ENCODE measurements around the gene RPP14.
"Not testable (repeated sequence)": the region's sequence is repeated elsewhere in the genome, so short reads cannot be mapped to it uniquely, and the experiment has no call there.

The RPP14 gene

GRCh38 chr3:58305882-58306711 lies at the start of gene RPP14, which contains the start of gene HTD2:
TSS of gene RPP14 (plus strand) at chr3:58306245. CDS start at chr3:58310330, 4,085 bp downstream.
TSS of gene HTD2 (plus strand) at chr3:58306520. CDS start at chr3:58317614, 11,094 bp downstream.
- peak within 1 kb of the TSS; percentile 83 for H3K4me3 ChIP-seq (ENCODE audit: low read length)
- no peak for TF ChIP-seq ZNF274 (IDR thresholded peaks at IDR 0.05; ENCODE audit: low read depth, low read length)

GRCh38 chr3:58256511-58256910 lies 49.5 kb upstream of the RPP14 start:
- no peak overlapping the region for H3K4me3 ChIP-seq (ENCODE audit: low read length)
- no peak for TF ChIP-seq ZNF274 (IDR thresholded peaks at IDR 0.05; ENCODE audit: low read depth, low read length)

- no peak for TF ChIP-seq ZNF274 (IDR thresholded peaks at IDR 0.05; ENCODE audit: low read depth, low read length)
- no peak overlapping the region for H3K4me3 ChIP-seq (ENCODE audit: low read length)
Observed at GRCh38 chr3:58258392-58259055, 47.5 kb upstream of the RPP14 start.

- no peak overlapping the region for H3K4me3 ChIP-seq (ENCODE audit: low read length)
- no peak for TF ChIP-seq ZNF274 (IDR thresholded peaks at IDR 0.05; ENCODE audit: low read depth, low read length)
Observed at GRCh38 chr3:58260261-58260731, 45.7 kb upstream of the RPP14 start.

GRCh38 chr3:58260733-58261132 lies 45.3 kb upstream of the RPP14 start:
- TF ChIP-seq ZNF274 (IDR thresholded peaks at IDR 0.05; ENCODE audit: low read depth, low read length) = no peak

GRCh38 chr3:58261954-58262666 lies 43.9 kb upstream of the RPP14 start:
- TF ChIP-seq ZNF274 (IDR thresholded peaks at IDR 0.05; ENCODE audit: low read depth, low read length) = no peak
- H3K4me3 ChIP-seq (ENCODE audit: low read length) = no peak overlapping the region

More at GRCh38 chr3:58260733-58261132, 45.3 kb upstream of the RPP14 start:
- no peak overlapping the region for H3K4me3 ChIP-seq (ENCODE audit: low read length)

- no peak for TF ChIP-seq ZNF274 (IDR thresholded peaks at IDR 0.05; ENCODE audit: low read depth, low read length)
- no peak overlapping the region for H3K4me3 ChIP-seq (ENCODE audit: low read length)
Observed at GRCh38 chr3:58266577-58266976, 39.5 kb upstream of the RPP14 start.

- H3K4me3 ChIP-seq (ENCODE audit: low read length) = not testable (repeated sequence)
Observed at GRCh38 chr3:58267543-58267942, 38.5 kb upstream of the RPP14 start.

- TF ChIP-seq ZNF274 (IDR thresholded peaks at IDR 0.05; ENCODE audit: low read depth, low read length) = no peak
- no peak overlapping the region for H3K4me3 ChIP-seq (ENCODE audit: low read length)
Observed at GRCh38 chr3:58269356-58269755, 36.7 kb upstream of the RPP14 start.

- no peak for TF ChIP-seq ZNF274 (IDR thresholded peaks at IDR 0.05; ENCODE audit: low read depth, low read length)
- H3K4me3 ChIP-seq (ENCODE audit: low read length) = no peak overlapping the region
Observed at GRCh38 chr3:58270485-58270884, 35.6 kb upstream of the RPP14 start.

- no peak for TF ChIP-seq ZNF274 (IDR thresholded peaks at IDR 0.05; ENCODE audit: low read depth, low read length)
- no peak overlapping the region for H3K4me3 ChIP-seq (ENCODE audit: low read length)
Observed at GRCh38 chr3:58271901-58272501, 34.0 kb upstream of the RPP14 start.

- TF ChIP-seq ZNF274 (IDR thresholded peaks at IDR 0.05; ENCODE audit: low read depth, low read length) = no peak
- H3K4me3 ChIP-seq (ENCODE audit: low read length) = no peak overlapping the region
Observed at GRCh38 chr3:58272891-58273290, 33.2 kb upstream of the RPP14 start.

GRCh38 chr3:58273362-58273761 lies 32.7 kb upstream of the RPP14 start:
- H3K4me3 ChIP-seq (ENCODE audit: low read length) = not testable (repeated sequence)

- TF ChIP-seq ZNF274 (IDR thresholded peaks at IDR 0.05; ENCODE audit: low read depth, low read length) = no peak
- H3K4me3 ChIP-seq (ENCODE audit: low read length) = no peak overlapping the region
Observed at GRCh38 chr3:58274027-58274614, 31.9 kb upstream of the RPP14 start.

Measured in GM08714 (cell line).